H1 (cell line): ENCODE data around the gene GJA10. TPM values are rescaled to one million over a fixed set of nuclear protein-coding genes. Genes with fewer than 3 reads are reported as not detected.
"Not testable (repeated sequence)": the region's sequence is repeated elsewhere in the genome, so short reads cannot be mapped to it uniquely, and the experiment has no call there.

ENCODE experiments used
- CTCF ChIA-PET: fragments of 300-600 bp; sonication (Branson Sonifier 250); formaldehyde crosslinking; loops from one replicate; lab custom pipeline; 2021; ENCODE audit not compliant: partially characterized antibody; lab: Charles Lee
- POLR2A ChIA-PET: fragments of 300-600 bp; sonication (Branson Sonifier 250); formaldehyde crosslinking; loops from one replicate; lab custom pipeline; 2021; ENCODE audit warnings: inconsistent platforms; ENCODE audit not compliant: partially characterized antibody; lab: Charles Lee
- DNase-seq, 2 experiments: peaks; one replicate each; pipeline versions ENCODE4 v3.0.0 to v3.0.0-alpha.2; 2010 to 2022; ENCODE audit warnings: low spot score in 2 of 2, low read depth in 1 of 2, mixed read lengths in 1 of 2
- FAIRE-seq: peaks from 2 replicates; lab custom pipeline; 2011; peaks lifted over from hg19 to GRCh38; lab: Jason Lieb, UNC
- H2AFZ ChIP-seq: 2 replicates; pipeline ENCODE4 v1.8.1; 2012; ENCODE audit warnings: low read length, inconsistent platforms
- H2AK5ac ChIP-seq: 2 replicates; pipeline ENCODE4 v1.6.1; 2013; ENCODE audit warnings: low read depth, low read length
- H2BK120ac ChIP-seq: replicated peaks from 2 replicates; pipeline ENCODE3; 2013; ENCODE audit warnings: low read depth, low read length, inconsistent platforms
- H2BK12ac ChIP-seq: 2 replicates; pipeline ENCODE4 v1.6.1; 2013; ENCODE audit warnings: low read depth, low read length
- H2BK15ac ChIP-seq: 2 replicates; pipeline ENCODE4 v1.6.1; 2013; ENCODE audit warnings: low read length
- H2BK20ac ChIP-seq: 2 replicates; pipeline ENCODE4 v1.6.1; 2013; ENCODE audit warnings: low read length
- H2BK5ac ChIP-seq: 2 replicates; pipeline ENCODE4 v1.6.1; 2013; ENCODE audit warnings: low read depth, low read length
- H3K14ac ChIP-seq: 2 replicates; pipeline ENCODE4 v1.6.1; 2013; ENCODE audit warnings: inconsistent platforms; ENCODE audit not compliant: insufficient read length
- H3K18ac ChIP-seq: 2 replicates; pipeline ENCODE4 v1.6.1; 2013; ENCODE audit warnings: low read length; ENCODE audit errors: extremely low read depth
- H3K23ac ChIP-seq: 2 replicates; pipeline ENCODE4 v1.6.1; 2013; ENCODE audit warnings: inconsistent platforms; ENCODE audit not compliant: insufficient read length
- H3K23me2 ChIP-seq: 2 replicates; pipeline ENCODE4 v1.6.1; 2013; ENCODE audit warnings: low read depth, low read length
- H3K27ac ChIP-seq: 2 replicates; pipeline ENCODE4 v1.6.1; 2011; ENCODE audit warnings: low read depth, low read length, inconsistent platforms
- H3K27me3 ChIP-seq, 4 experiments: replicated peaks in 1 of 4; 1 replicate in 1 of 4; 2 replicates in 3 of 4; pipeline versions ENCODE4 v1.6.1 to v1.8.1; 2011 to 2013; ENCODE audit warnings: low read length in 3 of 4, mild to moderate bottlenecking in 3 of 4, inconsistent platforms in 2 of 4, mixed read lengths in 2 of 4, moderate library complexity in 1 of 4; ENCODE audit not compliant: control insufficient read depth in 3 of 4, insufficient read depth in 3 of 4; ENCODE audit errors: extremely low read depth in 1 of 4
- H3K36me3 ChIP-seq, 4 experiments: 2 replicates each; pipeline versions ENCODE4 v1.6.1 to v1.8.1; 2011 to 2013; ENCODE audit warnings: mild to moderate bottlenecking in 4 of 4, low read length in 3 of 4, moderate library complexity in 2 of 4, control low read depth in 1 of 4, inconsistent platforms in 1 of 4; ENCODE audit not compliant: insufficient read depth in 4 of 4, control insufficient read depth in 2 of 4
- H3K4ac ChIP-seq: replicated peaks from 2 replicates; pipeline ENCODE3; 2013; ENCODE audit warnings: low read length, low read depth, mixed read lengths, inconsistent platforms; ENCODE audit not compliant: insufficient read length
- H3K4me1 ChIP-seq, 4 experiments: replicated peaks in 1 of 4; 1 replicate in 1 of 4; 2 replicates in 3 of 4; pipeline versions ENCODE4 v1.6.1 to v1.8.1; 2011 to 2013; ENCODE audit warnings: low read length in 3 of 4, inconsistent platforms in 2 of 4, mixed read lengths in 1 of 4; ENCODE audit not compliant: insufficient read depth in 4 of 4, control insufficient read depth in 3 of 4
- H3K4me2 ChIP-seq, 2 experiments: 2 replicates each; pipeline versions ENCODE4 v1.6.1 to v1.8.1; 2011 to 2013; ENCODE audit warnings: low read depth in 2 of 2, low read length in 2 of 2, control low read depth in 1 of 2, inconsistent platforms in 1 of 2, mild to moderate bottlenecking in 1 of 2; ENCODE audit not compliant: insufficient read depth in 1 of 2
- H3K4me3 ChIP-seq, 4 experiments: fragments of 200-600, 300-600 bp in 1 of 4; sonication (generic), shearing (Covaris generic), sonication (Bioruptor Twin) in 1 of 4; 2 replicates each; pipeline versions ENCODE4 v1.5.1 to v1.8.1; 2011 to 2016; ENCODE audit warnings: low read length in 4 of 4, low read depth in 3 of 4, control low read depth in 2 of 4, inconsistent platforms in 2 of 4, mild to moderate bottlenecking in 2 of 4, mixed read lengths in 1 of 4, moderate library complexity in 1 of 4; ENCODE audit not compliant: insufficient read depth in 2 of 4; ENCODE audit errors: extremely low read depth in 1 of 4
- H3K56ac ChIP-seq: replicated peaks from 2 replicates; pipeline ENCODE3; 2013; ENCODE audit warnings: low read depth, mild to moderate bottlenecking, mixed read lengths, low read length, inconsistent platforms; ENCODE audit not compliant: insufficient read length
- H3K79me1 ChIP-seq: 2 replicates; pipeline ENCODE4 v1.6.1; 2013; ENCODE audit warnings: low read depth, low read length, control low read depth
- H3K79me2 ChIP-seq, 2 experiments: 2 replicates each; pipeline versions ENCODE4 v1.6.1 to v1.8.1; 2012 to 2013; ENCODE audit warnings: low read length in 2 of 2, mild to moderate bottlenecking in 2 of 2, inconsistent platforms in 1 of 2; ENCODE audit not compliant: insufficient read depth in 2 of 2, control insufficient read depth in 1 of 2
- H3K9ac ChIP-seq, 4 experiments: replicated peaks in 1 of 4; 1 replicate in 1 of 4; 2 replicates in 3 of 4; pipeline versions ENCODE4 v1.6.1 to v1.8.1; 2011 to 2013; ENCODE audit warnings: low read depth in 3 of 4, low read length in 3 of 4, control low read depth in 2 of 4, mild to moderate bottlenecking in 2 of 4, moderate library complexity in 2 of 4, inconsistent platforms in 1 of 4; ENCODE audit errors: extremely low read depth in 1 of 4
- H3K9me3 ChIP-seq, 2 experiments: 2 replicates each; pipeline versions ENCODE4 v1.6.1 to v1.8.1; 2012 to 2013; ENCODE audit warnings: mild to moderate bottlenecking in 2 of 2, moderate library complexity in 2 of 2, control low read depth in 1 of 2, inconsistent platforms in 1 of 2, low read depth in 1 of 2, low read length in 1 of 2, mixed read lengths in 1 of 2; ENCODE audit not compliant: insufficient read depth in 2 of 2
- H4K20me1 ChIP-seq, 2 experiments: replicated peaks in 1 of 2; 2 replicates each; pipeline versions ENCODE3 to v1.8.1; 2011 to 2013; ENCODE audit warnings: inconsistent platforms in 2 of 2, low read length in 2 of 2, mild to moderate bottlenecking in 1 of 2; ENCODE audit not compliant: insufficient read depth in 2 of 2, control insufficient read depth in 1 of 2
- H4K5ac ChIP-seq: 2 replicates; pipeline ENCODE4 v1.6.1; 2013; ENCODE audit warnings: low read length, low read depth, mixed read lengths, inconsistent platforms; ENCODE audit not compliant: insufficient read length
- H4K8ac ChIP-seq: 2 replicates; pipeline ENCODE4 v1.8.0; 2013; ENCODE audit warnings: mild to moderate bottlenecking, moderate library complexity, low read length, inconsistent platforms; ENCODE audit not compliant: insufficient read depth; ENCODE audit errors: extremely low read depth
- H4K91ac ChIP-seq: replicated peaks from 2 replicates; pipeline ENCODE3; 2013; ENCODE audit warnings: low read length, mixed read lengths, inconsistent platforms; ENCODE audit not compliant: insufficient read length
- CTCF ChIP-seq, 3 experiments: IDR thresholded peaks; 1 replicate in 2 of 3; 2 replicates in 1 of 3; pipeline versions ENCODE4 v1.5.1 to v1.6.1; 2011; ENCODE audit warnings: low read length in 3 of 3, mild to moderate bottlenecking in 3 of 3, inconsistent platforms in 2 of 3, low read depth in 1 of 3, moderate library complexity in 1 of 3; ENCODE audit not compliant: insufficient read depth in 1 of 3; ENCODE audit errors: control extremely low read depth in 1 of 3
- RAD21 ChIP-seq, 2 experiments: IDR thresholded peaks in 1 of 2; conservative IDR thresholded peaks in 1 of 2; 2 replicates each; pipeline ENCODE4 v1.6.1; 2011; ENCODE audit warnings: low read depth in 2 of 2, low read length in 2 of 2, improper control_type of control experiment in 1 of 2, inconsistent platforms in 1 of 2, mild to moderate bottlenecking in 1 of 2, moderate library complexity in 1 of 2
- WGBS, 2 experiments: shearing (Covaris generic) in 1 of 2; methylation state at CpG; one replicate each; pipeline versions ENCODE4 v1.1.6 to v1.1.7; 2013 to 2015; ENCODE audit warnings: low lambda C conversion rate in 2 of 2, mixed read lengths in 2 of 2, inconsistent platforms in 1 of 2, low coverage in 1 of 2, missing lambda C conversion rate in 1 of 2; ENCODE audit not compliant: insufficient replicate concordance in 2 of 2, insufficient coverage in 1 of 2, insufficient read length in 1 of 2; ENCODE audit errors: extremely low coverage in 1 of 2, missing lambda C conversion rate in 1 of 2; 5-methylcytosine and 5-hydroxymethylcytosine counted together
- polyA plus RNA-seq, 7 experiments: library from polyadenylated mRNA; depleted of rRNA in 3 of 7; stranded (reverse) in 5 of 7; unstranded in 2 of 7; fragments of >200 nt in 5 of 7; fragments of 200-250 nt in 2 of 7; gene quantifications; 1 replicate in 5 of 7; 2 replicates in 1 of 7; 4 replicates in 1 of 7; pipeline versions ENCODE4 v1.2.1 to v1.2.3, GENCODE V29; 2011 to 2013; ENCODE audit warnings: missing spikeins in 2 of 7, mixed read lengths in 2 of 7
- total RNA-seq: library from RNA; stranded (reverse); fragmentation: NEBNext Ultra II Directional; extraction: Animal tissue kit (Norgen Biotek cat#: 25700); gene quantifications from 2 replicates; pipeline ENCODE4 v1.2.1, GENCODE V29; 2021

GJA10 gene
- total and polyA plus RNA-seq, 2 of the 8 experiments (the other 6 are each of a cell fraction or from before 2014, with no cell fraction given) = 0.21 TPM; not detected in 1

GRCh38 chr6:89892577-89892976 lies 1.7 kb upstream of the GJA10 start:
- H3K56ac ChIP-seq, H3K9ac ChIP-seq, H2BK120ac ChIP-seq, DNase-seq, H3K4me3 ChIP-seq, H3K79me2 ChIP-seq, POLR2A ChIA-PET, H2BK5ac ChIP-seq, H3K18ac ChIP-seq, H3K23ac ChIP-seq, H3K27me3 ChIP-seq, H4K8ac ChIP-seq, H2BK15ac ChIP-seq, H2AFZ ChIP-seq, H3K4ac ChIP-seq, H3K4me2 ChIP-seq, H4K5ac ChIP-seq, H3K14ac ChIP-seq, H2BK12ac ChIP-seq, H3K23me2 ChIP-seq, H2AK5ac ChIP-seq, H2BK20ac ChIP-seq, H4K20me1 ChIP-seq, H3K27ac ChIP-seq, FAIRE-seq, H3K79me1 ChIP-seq, H3K36me3 ChIP-seq, H3K9me3 ChIP-seq, H4K91ac ChIP-seq: not testable (repeated sequence)
- WGBS, 2 experiments = 77% methylated on average over 8 of the region's 8 CpGs; no CpG with 5 or more reads in 1 of the 2 experiments
- TF ChIP-seq CTCF (IDR thresholded peaks at IDR 0.05; ENCODE audit: control extremely low read depth in 1 of 3, insufficient read depth in 1 of 3, low read depth in 1 of 3, low read length in 3 of 3) (peak in 1 of 3 experiments; percentile 18; a peak in 1 of 4 replicates), RAD21 (IDR thresholded peaks at IDR 0.05 in 1 of 2, conservative IDR thresholded peaks at IDR 0.05 in 1 of 2; ENCODE audit: low read depth in 2 of 2, low read length in 2 of 2) (peak; percentile 15 to 29; a peak in 2 of 4 replicates)
- peaks cover 4 to 13% (median 9%) of the 10 kb centered on the region in 4 experiments for H3K4me1 ChIP-seq
- CTCF ChIA-PET = interaction anchor here (0.9 to 1.6 kb wide), 3 partner anchors 19 to 57 kb away, joined by 3 to 5 read pairs (median 3); no protein-coding TSS in a partner anchor
